ENCODE measurements around the gene GLB1L3.

The GLB1L3 gene, protein sequence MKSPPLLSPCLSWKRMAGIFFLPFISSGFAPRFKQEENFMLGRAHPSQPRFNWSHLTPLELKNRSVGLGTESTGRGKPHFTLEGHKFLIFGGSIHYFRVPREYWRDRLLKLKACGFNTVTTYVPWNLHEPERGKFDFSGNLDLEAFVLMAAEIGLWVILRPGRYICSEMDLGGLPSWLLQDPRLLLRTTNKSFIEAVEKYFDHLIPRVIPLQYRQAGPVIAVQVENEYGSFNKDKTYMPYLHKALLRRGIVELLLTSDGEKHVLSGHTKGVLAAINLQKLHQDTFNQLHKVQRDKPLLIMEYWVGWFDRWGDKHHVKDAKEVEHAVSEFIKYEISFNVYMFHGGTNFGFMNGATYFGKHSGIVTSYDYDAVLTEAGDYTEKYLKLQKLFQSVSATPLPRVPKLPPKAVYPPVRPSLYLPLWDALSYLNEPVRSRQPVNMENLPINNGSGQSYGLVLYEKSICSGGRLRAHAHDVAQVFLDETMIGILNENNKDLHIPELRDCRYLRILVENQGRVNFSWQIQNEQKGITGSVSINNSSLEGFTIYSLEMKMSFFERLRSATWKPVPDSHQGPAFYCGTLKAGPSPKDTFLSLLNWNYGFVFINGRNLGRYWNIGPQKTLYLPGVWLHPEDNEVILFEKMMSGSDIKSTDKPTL

GRCh38 chr11:134275534-134276395 is at the start of gene GLB1L3:
TSS of gene GLB1L3 (plus strand) at chr11:134276379. CDS start at chr11:134276741, 362 bp downstream.
- peak; percentile 83 for DNase-seq

- no peak for DNase-seq
Observed at GRCh38 chr11:134226806-134227325, 49.3 kb upstream of the GLB1L3 start.

DNA sequence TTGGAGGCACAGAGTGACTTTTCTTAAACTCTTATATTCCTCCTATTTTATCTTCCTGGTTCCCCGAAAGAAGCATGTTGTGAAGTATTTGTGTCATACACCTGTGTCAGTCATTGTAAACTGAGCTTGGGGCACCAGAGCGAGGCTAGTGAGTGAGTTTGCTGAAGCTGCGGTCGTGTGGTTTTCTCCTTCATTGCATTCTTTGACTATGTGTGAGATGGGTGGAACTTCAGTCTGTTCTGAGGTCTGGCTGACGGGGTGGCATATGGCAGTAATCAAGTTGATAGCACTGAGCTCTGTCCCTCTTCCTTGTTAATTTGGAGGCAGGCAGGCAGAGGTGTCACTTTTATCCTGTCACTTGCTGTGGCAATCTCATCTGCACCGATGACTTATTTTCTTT is 47.6 kb upstream of the GLB1L3 start:
- peak; percentile 19 for DNase-seq

DNA sequence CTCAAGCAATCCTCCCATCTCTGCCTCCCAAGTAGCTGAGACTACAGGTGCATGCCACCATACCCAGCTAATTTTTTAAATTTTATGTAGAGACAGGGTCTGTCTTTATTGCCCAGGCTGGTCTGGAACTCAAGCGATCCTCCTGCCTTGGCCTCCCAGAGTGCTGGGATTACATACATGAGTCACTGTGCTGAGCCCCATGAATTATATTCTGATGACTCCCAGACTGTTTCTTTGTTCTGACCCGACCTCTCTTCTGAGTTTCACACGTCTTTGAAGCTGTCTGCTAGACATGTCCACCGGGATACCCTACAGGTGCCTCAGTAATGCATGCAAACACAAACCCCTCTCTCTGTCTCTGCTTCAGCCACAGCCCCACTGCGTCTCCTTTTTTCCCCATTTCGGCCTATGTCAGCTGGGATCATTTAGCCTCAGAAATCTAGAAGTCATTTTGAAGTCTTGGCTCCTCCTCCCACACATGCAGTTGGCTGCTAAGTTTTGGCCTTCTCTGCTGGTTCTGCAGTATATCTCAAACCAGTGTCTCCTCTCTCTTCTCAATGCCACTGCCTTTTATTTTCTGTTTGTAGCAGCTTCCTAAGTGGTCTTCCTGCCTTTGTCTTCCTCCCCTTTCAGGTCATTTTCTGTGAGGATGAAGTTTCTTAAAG is 46.9 kb upstream of the GLB1L3 start:
- no peak for DNase-seq

- no peak for DNase-seq
Observed at GRCh38 chr11:134230339-134230738, 45.8 kb upstream of the GLB1L3 start.

GRCh38 chr11:134231958-134232659 is 44.1 kb upstream of the GLB1L3 start:
- no peak for DNase-seq

DNA sequence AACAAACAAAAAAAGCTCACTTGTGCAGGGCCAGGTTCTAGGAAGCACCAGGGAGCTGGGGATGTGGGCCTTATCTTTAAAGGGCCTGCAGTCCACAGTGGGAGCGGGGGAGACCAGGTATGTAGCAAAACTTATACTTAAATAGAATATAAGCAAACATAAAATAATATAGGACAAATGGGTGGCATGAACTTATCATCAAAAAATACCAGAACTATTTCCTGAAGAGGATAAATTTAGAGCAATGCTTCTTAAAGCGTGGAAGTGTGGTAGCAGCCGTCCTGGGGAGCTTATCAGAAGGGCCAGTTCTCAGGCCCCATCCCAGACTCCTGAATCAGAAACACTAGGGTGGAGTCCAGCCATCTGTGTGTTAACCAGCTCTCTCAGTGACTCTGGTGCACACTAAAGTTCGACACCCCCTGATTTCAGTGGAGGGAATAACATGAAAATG is 42.4 kb upstream of the GLB1L3 start:
- no peak for DNase-seq

GRCh38 chr11:134235399-134235798 is 40.8 kb upstream of the GLB1L3 start:
- DNase-seq: no peak

GRCh38 chr11:134236834-134237556 is 39.2 kb upstream of the GLB1L3 start:
- no peak for DNase-seq

GRCh38 chr11:134237557-134237922 is 38.6 kb upstream of the GLB1L3 start:
- DNase-seq: no peak

GRCh38 chr11:134238956-134239355 is 37.2 kb upstream of the GLB1L3 start:
- DNase-seq: no peak

DNA sequence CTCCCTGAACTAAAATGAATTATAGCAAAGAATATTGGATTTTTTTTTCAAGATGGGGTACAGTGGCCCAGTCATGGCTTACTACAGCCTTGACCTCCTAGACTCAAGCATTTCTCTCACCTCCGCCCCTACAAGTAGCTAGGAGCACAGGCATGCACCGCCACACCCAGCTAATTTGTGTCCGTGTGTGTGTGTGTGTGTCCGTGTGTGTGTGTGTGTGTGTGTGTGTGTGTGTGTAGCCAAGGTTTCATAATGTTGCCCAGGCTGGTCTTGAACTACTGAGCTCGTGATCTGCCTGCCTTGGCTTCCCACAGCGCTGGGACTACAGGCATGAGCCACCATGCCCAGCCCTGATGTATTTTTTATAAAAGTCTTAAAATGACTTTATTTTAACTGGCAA is 35.6 kb upstream of the GLB1L3 start:
- DNase-seq: no peak

DNA sequence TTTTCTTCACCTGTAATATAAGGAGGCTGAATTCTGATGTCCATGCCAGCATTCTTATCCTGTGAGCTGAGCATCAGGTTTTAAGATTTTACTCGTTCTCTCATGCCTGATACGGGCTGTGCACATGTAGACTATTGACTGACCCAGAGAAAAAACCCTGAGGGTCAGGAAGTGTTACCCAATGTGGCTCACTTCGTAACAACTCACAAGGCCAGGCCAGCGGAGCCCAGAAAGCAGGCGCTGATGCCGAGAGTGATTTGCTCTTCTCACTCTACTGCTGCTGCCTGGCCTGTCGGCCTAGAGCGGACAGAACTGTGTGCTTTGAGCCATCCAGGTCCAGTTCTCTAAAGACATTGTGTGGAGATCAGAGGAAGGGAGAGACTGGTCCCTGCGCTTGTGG is 33.8 kb upstream of the GLB1L3 start:
- no peak for DNase-seq

DNA sequence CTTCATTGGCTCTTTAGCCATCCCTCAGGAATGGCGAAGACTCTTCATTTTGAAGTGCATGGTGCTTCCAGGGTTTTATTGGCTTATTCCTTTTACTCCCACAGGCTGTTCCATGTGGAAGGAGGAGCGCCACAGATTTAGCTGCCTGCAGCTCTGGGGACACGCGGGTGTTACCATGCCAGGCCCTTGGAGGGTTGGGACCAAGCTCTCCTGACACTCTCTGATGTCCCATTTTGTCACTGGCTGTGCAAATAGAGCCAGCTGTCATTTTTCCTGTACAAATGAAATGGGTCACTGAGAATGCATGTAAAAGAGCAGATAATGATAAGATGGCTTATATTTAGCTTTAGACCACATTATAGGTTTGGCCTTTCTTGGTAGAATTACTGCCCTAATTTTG is 32.3 kb upstream of the GLB1L3 start:
- no peak for DNase-seq

GRCh38 chr11:134244593-134244992 is 31.6 kb upstream of the GLB1L3 start:
- no peak for DNase-seq

GRCh38 chr11:134245434-134245833 is 30.7 kb upstream of the GLB1L3 start:
- DNase-seq: no peak

DNA sequence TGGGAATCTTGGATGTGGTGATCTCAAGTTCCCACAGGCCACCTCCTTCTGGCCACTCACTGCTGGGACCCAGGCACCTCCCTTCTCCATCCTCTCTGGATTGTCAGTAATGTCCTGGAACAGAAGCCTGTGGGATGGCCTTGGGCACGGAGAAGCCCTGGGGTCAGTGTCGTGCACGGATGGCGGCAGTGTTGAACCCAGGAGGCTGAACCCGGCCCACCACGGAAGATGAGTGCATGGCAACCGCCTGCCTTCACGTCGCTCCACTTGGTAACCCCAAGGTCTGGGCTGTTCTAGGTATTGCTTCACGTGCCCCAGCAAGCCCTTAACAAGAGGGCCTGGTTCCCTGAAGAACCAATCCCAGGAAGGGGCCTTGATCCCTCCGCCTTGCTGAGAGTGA is 30.1 kb upstream of the GLB1L3 start:
- DNase-seq: no peak

DNA sequence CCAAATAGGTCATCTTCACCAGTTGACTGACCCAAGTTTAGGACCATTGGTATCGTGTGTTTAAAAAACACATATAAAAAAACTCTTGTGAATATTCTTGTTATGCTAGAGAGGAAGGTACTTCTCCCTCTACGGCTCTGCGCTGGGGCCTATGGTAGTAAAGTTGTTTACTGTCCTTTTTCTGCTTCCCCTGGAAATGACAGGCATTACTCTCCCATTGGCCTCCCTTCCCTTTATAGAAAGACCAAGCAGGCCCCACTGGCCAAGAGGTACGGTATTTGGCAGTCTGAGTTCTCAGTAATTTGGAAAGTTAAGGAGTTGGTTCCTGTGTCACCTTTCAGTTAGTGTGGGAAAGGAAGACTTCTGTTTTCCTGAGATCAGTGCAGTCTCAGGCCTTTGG is 29.5 kb upstream of the GLB1L3 start:
- DNase-seq: no peak

GRCh38 chr11:134248910-134249480 is 27.2 kb upstream of the GLB1L3 start:
- no peak for DNase-seq

DNA sequence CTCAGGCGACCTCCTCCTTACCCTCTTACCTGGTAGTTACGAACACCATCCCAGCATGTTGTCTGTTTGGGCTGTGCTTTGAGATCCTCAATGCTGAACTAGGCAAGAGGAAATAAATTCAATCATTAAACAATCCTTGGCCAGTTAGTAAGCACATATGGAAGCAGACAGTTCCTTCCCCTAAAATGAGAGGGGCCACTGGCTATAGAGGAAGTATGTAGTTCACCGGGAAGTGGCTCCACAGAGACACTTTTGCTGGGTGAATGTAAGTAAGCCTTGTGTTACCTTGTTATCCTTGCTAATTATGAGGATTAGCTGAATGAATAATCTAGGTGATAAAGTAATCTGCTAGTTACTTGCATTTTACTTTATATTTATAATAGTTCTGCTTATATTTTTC is 25.9 kb upstream of the GLB1L3 start:
- DNase-seq: no peak

DNA sequence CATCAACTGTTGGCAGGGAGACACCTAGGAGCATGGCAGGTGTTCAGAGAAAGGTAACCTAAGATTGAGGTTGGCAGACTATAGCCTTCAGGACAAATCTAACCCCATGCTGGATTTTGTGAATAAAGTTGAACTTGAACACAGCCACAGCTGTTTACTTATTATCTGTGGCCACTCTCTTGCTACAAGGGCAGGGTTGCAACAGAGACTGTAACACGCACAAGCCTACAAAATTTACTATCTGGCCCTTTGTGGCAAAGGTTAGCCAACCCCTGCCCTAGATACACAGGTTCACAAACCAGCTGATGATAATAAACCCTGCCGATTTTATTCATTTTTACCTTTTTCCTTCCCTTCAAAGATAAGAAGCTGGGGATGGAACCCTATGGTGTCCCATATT is 25.5 kb upstream of the GLB1L3 start:
- no peak for DNase-seq

All from stimulated activated CD4-positive, alpha-beta T cell treated with anti-CD3 and anti-CD28 coated beads, Interleukin-4, amount 100 ng/mL, for 24 hours (primary cell).